DLD1 (cell line): ENCODE data around the gene MVP.
"Not testable (repeated sequence)": the region's sequence is repeated elsewhere in the genome, so short reads cannot be mapped to it uniquely, and the experiment has no call there.

Source experiments
- in situ Hi-C: cut with HindIII; loops from 2 replicates; pipeline ENCODE4 v1.10.0; 2017; ENCODE audit warnings: low sequenced_read_pairs

The MVP gene

GRCh38 chr16:29869067-29869466 is 48.8 kb downstream of the MVP start:
- in situ Hi-C loops, result not testable (repeated sequence)

DNA sequence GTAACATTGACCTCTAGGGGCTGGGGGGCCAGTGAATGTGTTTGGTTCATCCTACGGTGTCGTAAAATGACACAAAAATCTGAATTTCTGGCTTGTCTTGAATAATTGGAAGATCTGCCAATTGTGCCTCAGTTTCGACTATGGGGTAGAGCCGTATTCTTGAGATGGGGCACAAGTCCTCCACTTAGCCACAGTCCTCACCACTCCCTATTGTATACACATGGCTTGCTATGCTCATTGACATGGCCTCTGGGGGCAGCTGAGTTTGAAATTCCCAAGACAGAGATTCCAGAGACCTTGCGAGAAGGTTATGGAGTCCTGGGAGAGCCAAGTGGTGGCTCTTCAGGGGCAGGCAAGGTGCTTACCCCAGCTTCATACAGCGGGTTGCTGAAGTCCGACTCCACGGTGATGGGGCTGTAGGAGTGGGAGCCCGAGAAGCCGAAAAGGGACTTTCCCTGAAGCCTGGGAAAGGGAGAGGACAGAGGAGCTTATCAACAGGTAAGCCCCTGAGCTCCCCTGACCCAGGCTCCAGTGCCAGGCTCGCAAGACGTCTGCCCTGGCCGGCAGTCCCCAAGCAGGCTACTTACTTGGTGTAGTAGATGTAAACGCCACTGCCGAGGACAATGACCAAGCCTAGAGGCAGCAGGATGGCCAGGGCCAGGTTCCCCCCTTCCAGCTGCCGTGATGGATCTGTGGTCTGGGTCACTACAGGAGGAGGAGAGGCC is 51.7 kb downstream of the MVP start:
- in situ Hi-C loops, result no loop called here

GRCh38 chr16:29873319-29873718 is 53.1 kb downstream of the MVP start:
- in situ Hi-C loops, result no loop called here

DNA sequence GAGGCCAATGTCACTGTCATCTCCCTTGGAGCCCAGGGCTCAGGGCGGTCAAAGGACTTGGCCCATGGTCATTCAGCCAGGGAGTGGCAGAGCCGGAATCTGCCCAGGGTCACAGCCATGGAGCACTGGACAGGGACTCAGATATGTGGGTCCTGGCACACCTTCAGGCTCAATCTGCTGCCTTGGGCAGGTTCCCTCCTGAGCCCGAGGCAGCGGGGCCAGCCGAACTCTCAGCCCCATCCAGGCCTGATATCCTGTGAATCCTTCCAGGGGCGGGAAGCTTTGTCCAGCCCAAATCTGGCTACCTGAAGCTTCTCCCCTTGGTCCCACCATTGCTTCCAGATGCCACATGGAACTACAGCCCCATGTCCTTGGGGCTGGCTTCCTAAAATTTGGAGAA is 54.9 kb downstream of the MVP start:
- in situ Hi-C loops, result no loop called here

GRCh38 chr16:29876217-29876593 is 55.9 kb downstream of the MVP start:
- in situ Hi-C loops, result no loop called here

GRCh38 chr16:29876594-29877249 is 56.5 kb downstream of the MVP start:
- in situ Hi-C loops, result no loop called here

DNA sequence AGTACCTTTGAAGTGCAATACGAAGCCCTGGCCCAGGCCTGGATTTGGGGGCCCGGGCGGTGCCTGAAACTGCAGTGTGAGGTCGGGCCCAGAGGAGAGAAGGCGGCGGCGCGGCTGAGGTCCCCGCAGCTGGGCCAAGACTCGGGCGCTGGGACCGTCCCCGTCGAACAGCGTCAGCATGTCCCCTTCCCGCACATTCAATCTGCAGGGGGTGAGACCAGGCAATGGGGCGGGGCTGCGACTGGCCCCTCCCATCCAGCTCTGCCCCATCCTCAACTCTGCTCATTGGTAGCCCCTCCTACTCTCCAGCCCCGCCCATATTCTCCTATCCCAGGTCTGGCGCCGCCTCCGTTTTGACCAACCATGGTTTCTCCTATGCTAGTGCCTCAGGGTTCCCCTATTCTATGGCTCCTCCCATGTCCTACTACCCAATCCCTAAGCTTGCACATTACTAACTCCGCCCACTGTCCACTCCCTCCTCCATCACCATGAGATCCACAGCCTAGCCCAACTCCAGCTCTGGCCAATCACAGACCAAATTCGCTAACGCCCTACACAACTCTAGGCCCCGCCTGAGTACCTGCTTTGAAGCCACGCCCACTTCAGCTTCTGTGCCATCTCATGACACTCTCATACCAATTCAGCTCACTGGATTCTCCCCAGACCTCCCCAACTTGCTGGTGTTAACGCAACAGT is 57.2 kb downstream of the MVP start:
- in situ Hi-C loops, result no loop called here

- in situ Hi-C loops, result no loop called here
Measured at GRCh38 chr16:29878172-29878571, 57.9 kb downstream of the MVP start.

- in situ Hi-C loops, result no loop called here
Measured at GRCh38 chr16:29881050-29881449, 60.8 kb downstream of the MVP start.

DNA sequence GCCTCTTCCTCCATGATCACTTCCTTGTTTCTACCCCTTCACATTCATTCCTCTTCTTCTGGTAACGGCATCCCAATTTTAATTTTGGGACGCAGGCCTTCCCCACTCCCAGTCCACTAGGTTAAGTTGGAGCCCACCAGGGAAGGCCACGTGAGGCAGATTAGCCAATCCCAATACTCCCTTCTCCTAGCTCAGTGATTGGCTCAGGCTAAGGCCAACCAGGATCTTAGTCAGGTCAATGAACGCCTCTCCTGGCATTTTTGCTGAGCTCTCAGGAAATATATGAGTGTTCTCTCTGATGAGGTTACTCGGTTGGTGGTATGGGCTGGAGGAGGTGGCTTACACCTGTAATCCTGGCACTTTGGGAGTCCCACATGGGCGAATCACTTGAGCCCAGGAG is 63.7 kb downstream of the MVP start:
- in situ Hi-C loops, result no loop called here

DNA sequence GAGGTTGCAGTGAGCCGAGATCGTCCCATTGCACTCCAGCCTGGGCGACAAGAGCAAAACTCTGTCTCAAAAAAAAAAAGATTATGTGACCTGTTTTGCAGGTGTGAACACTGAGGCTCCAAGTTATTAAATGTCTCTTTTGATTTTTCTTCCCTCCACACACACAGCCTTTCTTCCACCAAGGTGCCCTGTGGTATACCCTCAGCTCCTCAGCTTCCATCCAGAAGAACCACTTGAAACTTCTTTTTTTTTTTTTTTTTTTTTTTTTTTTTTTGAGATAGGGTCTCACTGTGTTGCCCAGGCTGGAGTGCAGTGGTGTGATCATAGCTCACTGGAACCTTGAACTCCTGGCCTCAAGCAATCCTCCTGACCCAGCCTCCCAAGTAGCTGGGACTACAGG is 69.1 kb downstream of the MVP start:
- in situ Hi-C loops, result not testable (repeated sequence)

- in situ Hi-C loops, result no loop called here
Measured at GRCh38 chr16:29891525-29892457, 71.5 kb downstream of the MVP start.

- in situ Hi-C loops, result no loop called here
Measured at GRCh38 chr16:29892458-29892813, 72.2 kb downstream of the MVP start.

GRCh38 chr16:29893553-29893952 is 73.3 kb downstream of the MVP start:
- in situ Hi-C loops, result no loop called here

DNA sequence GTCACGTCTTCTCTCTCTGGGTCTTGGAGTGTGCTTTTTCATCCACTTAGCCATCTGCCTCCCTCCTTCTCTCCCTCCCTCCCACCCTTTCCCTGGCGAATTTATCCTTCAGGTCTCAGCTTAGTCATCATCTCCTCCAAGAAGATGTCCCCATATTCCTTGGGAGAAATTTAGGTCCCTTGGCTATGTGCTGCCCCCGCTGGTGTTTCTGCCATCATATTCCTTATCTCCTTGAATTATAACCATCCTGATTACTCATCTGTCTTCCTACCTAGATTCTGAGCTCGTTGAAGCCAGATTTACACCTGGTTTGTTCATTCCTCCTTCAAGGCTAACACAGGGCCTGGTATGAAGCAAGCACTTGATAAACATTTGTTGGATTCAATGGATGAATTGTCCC is 74.1 kb downstream of the MVP start:
- in situ Hi-C loops, result no loop called here

- in situ Hi-C loops, result no loop called here
Measured at GRCh38 chr16:29896841-29897240, 76.6 kb downstream of the MVP start.

- in situ Hi-C loops, result no loop called here
Measured at GRCh38 chr16:29897333-29897732, 77.1 kb downstream of the MVP start.
